Activated naive CD8-positive, alpha-beta T cell treated with anti-CD3 and anti-CD28 coated beads, Interleukin-2, amount 50 U/mL, for 24 hours (primary cell): ENCODE data around the gene PTGIS.
"Not testable (repeated sequence)": the region's sequence is repeated elsewhere in the genome, so short reads cannot be mapped to it uniquely, and the experiment has no call there.

Experiments used
- ATAC-seq: fragments of 150-1000 bp; cut with Tn5 transposase; one replicate; pipeline ENCODE4 v1.10.0; 2021
- DNase-seq: peaks from one replicate; pipeline ENCODE4 v3.0.0; 2021
- H3K27ac Mint-ChIP-seq: one replicate; pipeline ENCODE4 v1.8.0; 2021; ENCODE audit warnings: mild to moderate bottlenecking, mixed read lengths
- H3K27me3 Mint-ChIP-seq: one replicate; pipeline ENCODE4 v1.8.0; 2021; ENCODE audit warnings: mixed read lengths
- H3K36me3 Mint-ChIP-seq: one replicate; pipeline ENCODE4 v1.8.0; 2021; ENCODE audit warnings: low read depth, mixed read lengths
- H3K4me1 Mint-ChIP-seq: one replicate; pipeline ENCODE4 v1.8.0; 2021; ENCODE audit warnings: mixed read lengths
- H3K4me3 Mint-ChIP-seq: one replicate; pipeline ENCODE4 v1.8.0; 2021; ENCODE audit warnings: mild to moderate bottlenecking, moderate library complexity, mixed read lengths
- H3K9me3 Mint-ChIP-seq: one replicate; pipeline ENCODE4 v1.8.0; 2021; ENCODE audit warnings: mixed read lengths

Gene PTGIS

DNA sequence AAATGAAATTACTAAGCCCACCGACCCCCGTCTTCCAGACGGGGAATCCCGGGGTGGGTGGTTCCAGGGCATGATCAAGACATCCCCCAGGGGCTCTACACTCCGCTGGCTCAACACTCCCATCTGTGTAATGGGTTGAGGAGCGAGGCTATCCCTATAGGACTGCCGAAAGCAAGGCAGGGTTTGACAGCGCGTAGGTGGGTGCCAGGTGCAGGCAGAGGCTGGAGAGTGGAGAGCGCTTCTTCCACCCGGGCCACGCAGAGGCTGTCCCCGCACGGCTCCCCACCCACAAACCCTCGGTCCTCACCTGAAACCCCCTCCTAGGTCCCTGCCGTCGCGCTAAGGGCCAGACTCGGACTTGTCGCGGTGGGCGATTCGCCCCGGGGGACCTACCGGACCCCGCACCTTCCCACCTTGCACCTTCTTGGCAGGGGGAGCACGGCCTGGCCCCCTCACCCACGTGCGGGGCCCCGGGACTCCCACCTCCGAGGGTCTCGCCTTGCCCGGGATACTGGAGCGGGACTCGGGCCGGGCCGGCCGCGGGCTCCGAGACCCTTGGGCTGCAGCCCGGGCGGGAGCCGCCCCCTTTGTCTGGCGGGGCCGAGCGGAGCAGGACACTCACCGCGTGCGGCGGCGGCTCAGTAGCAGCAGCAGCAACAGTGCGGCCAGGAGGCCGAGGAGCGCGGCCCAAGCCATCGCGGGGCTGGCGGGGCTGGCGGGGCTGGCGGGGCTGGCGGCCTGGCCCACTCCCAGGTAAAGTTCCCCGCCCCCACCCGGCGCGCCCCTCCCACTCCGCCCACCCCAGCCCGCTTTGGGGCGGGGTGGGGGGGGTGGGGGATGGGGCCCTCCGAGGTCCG, at the start of gene PTGIS:
Gene PTGIS, minus strand, starts transcription at position 717 of the 857 bp plus-strand sequence. Its CDS starts 21 bp downstream, at position 696.
- peaks cover 66% of the 10 kb centered on the region for H3K27me3 Mint-ChIP-seq
- H3K27ac Mint-ChIP-seq: no peak within 1 kb of the TSS
- DNase-seq: no peak
- H3K4me1 Mint-ChIP-seq: peaks cover 10% of the 10 kb centered on the region
- no peaks in the 10 kb centered on the region for H3K9me3 Mint-ChIP-seq
- ATAC-seq: peak; percentile 52
- peak within 1 kb of the TSS; percentile 48 for H3K4me3 Mint-ChIP-seq
- no peaks in the 10 kb centered on the region for H3K36me3 Mint-ChIP-seq

DNA sequence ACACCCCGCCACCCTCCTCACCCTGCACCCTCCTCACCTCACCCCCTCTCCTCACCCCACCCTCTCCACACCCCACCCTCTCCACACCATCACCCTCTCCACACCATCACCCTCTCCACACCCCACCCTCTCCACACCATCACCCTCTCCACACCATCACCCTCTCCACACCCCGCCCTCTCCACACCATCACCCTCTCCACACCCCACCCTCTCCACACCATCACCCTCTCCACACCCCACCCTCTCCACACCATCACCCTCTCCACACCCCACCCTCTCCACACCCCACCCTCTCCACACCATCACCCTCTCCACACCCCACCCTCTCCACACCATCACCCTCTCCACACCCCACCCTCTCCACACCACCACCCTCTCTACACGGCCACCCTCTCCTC, 49.5 kb upstream of the PTGIS start:
- not testable (repeated sequence) for H3K9me3 Mint-ChIP-seq, H3K4me3 Mint-ChIP-seq, H3K27me3 Mint-ChIP-seq, H3K36me3 Mint-ChIP-seq, H3K4me1 Mint-ChIP-seq, ATAC-seq, DNase-seq, H3K27ac Mint-ChIP-seq

DNA sequence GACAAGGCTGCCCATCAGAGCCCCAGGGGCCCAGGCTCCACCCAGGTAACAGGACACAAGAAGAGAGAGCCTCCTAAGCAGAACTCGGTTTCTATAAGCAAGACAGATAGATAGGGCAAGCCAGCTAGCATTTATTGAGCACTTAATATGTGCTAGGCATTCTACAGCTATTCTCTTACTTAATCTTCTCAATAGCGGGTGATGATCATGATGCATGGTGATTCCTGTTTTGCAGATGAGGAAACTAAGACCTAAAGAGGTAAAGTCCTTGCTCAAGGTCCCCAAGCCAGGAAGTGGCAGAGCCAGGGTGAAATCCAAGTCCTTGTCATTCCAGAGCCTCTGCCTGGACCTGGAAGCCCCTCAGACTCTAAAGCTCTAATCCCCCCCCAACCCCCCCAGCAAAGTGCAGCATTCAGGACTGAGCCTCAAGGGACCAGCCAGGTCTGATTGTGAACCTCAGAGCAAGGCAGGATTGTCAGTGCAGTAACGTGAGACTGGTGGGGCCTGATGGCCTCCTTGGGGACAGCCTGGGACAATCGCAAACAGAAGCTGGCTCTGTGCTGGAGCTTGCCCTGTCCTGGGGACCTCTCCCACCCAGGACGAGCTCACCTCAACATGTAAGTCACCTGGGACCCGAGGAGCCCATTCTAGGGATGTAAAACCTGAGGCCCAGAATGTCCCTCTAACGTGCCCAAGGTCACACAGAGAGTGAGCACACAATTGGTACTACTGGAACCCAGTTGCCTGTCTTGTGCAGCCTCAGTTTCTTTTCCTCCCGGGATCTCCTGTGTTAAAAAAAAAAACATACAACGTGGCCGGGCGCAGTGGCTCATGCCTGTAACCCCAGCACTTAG, 48.4 kb upstream of the PTGIS start:
- H3K36me3 Mint-ChIP-seq: no peaks in the 10 kb centered on the region
- H3K9me3 Mint-ChIP-seq: peaks cover under 1% of the 10 kb centered on the region
- no peak overlapping the region for H3K27ac Mint-ChIP-seq
- no peak overlapping the region for H3K4me3 Mint-ChIP-seq
- no peak for ATAC-seq
- no peak for DNase-seq
- peaks cover 4% of the 10 kb centered on the region for H3K4me1 Mint-ChIP-seq
- peaks cover 2% of the 10 kb centered on the region for H3K27me3 Mint-ChIP-seq

DNA sequence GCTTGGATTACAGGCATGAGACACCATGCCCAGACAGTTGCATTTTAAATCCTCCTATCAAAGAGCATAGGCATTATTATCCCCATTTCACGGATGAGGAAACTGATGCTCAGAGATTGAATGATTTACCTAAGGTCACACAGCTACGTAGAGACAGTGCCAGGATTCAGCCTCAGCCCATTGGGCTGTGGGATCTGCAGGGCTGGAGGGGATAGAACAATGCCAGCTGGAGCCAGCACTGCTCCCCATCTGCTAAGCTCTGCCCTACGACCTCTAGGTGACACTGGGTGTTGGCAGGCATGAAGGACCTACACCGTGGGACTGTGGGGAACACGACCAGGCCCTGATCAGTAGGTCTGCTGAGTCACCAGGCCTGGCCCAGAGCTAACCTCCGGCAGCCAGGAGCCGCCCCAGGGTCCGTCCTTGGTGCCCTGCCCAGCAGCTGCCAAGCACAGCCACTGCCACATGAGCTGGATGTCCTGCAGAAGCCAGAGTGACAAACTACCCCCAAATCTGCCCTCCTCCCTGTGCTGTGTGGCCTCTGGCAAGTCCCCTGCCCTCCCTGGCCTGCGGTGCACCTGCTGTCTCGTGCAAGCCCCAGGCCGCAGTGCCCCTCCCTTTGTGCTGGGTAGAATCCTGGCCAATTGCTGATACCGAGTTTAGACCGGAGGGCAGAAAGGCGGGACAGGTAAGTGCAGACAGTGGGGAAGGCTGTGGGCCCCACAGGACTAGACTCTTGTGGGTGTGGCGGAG, 47.6 kb upstream of the PTGIS start:
- Mint-ChIP-seq H3K27me3 (no peaks in the 10 kb centered on the region), H3K4me1 (peaks cover 7% of the 10 kb centered on the region), H3K9me3 (no peaks in the 10 kb centered on the region), H3K4me3 (no peak overlapping the region), H3K27ac (no peak overlapping the region), H3K36me3 (no peaks in the 10 kb centered on the region)
- ATAC-seq (no peak), DNase-seq (no peak)

DNA sequence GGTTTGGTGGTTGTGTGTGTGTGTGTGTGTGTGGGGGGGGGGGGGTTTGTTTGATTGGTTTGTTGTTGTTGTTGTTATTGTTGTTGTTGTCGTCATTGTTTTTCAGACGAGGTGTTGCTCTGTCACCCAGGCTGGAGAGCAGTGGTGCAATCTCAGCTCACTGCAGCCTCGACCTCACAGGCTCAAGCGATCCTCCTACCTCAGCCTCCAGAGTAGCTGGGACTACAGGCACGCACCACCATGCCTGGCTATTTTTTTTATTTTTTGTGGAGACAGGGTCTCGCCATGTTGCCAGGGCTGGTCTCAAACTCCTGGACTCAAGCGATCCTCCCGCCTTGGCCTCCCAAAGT, 47.1 kb upstream of the PTGIS start:
- not testable (repeated sequence) for H3K27me3 Mint-ChIP-seq, DNase-seq, H3K27ac Mint-ChIP-seq, ATAC-seq, H3K36me3 Mint-ChIP-seq, H3K4me3 Mint-ChIP-seq, H3K9me3 Mint-ChIP-seq, H3K4me1 Mint-ChIP-seq

DNA sequence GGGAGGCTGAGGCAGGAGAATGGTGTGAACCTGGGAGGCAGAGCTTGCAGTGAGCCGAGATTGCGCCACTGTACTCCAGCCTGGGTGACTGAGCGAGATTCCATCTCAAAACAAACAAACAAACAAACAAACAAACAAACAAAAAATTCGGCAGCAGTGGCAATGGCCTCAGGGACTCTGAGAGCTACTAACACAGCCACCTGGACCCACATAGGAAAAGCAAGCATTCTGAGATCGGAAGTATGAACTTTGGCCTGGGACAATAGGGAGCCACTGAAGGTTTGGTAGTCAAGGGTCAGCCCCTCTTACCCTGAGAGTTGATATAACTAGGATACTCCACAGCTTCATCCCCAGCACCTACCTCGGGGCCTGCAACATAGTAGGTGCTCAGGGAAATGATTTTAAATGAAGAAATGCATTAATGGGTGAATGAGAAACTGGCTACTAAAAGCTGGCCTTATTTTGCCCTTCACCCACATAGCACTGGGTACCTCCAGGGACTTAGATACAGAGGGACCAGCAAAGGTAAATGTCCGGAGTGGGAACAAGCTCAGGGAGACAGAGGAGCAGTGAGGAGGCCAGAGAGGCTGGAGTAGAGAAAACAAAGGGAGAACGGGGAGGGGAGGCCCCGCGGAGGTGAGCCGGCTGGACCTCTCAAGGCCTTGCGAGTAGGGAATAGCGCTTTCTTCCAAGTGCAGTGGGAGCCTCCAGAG, 46.6 kb upstream of the PTGIS start:
- Mint-ChIP-seq H3K27ac (no peak overlapping the region), H3K4me3 (no peak overlapping the region), H3K27me3 (peaks cover 6% of the 10 kb centered on the region), H3K4me1 (peaks cover 8% of the 10 kb centered on the region), H3K9me3 (no peaks in the 10 kb centered on the region), H3K36me3 (no peaks in the 10 kb centered on the region)
- no peak for ATAC-seq
- DNase-seq: no peak

DNA sequence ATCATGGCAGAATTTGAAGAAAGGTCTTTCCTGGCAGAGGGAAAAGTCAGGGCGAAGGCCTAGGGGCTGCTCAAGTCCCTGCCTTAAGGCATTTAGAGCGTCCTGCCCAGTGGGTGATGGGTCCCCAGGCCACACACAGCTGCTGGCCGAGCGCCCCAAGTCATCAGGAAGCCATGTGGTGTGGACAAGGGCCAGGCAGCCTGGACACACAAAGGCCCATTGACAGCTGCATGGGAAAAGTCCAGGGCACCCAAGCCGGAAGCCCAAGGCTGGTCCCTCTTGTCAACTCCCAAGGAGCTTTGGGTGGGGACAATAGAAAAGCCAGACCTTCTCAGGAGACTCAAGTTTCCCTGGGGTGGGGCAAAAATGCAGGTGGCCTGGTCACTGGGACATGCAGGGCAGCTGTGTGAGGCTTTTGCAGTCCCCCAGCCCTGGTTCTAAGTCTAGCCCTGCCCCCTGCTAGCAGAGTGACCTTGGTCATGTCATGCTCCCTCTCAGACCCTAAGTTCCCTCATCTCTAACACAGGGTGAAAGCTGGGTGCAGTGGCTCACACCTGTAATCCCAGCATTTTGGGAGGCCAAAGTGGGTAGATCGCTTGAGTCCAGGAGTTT, 44.3 kb upstream of the PTGIS start:
- Mint-ChIP-seq H3K9me3 (no peaks in the 10 kb centered on the region), H3K36me3 (peaks cover 5% of the 10 kb centered on the region), H3K4me1 (peaks cover 24% of the 10 kb centered on the region), H3K27me3 (peaks cover 15% of the 10 kb centered on the region), H3K27ac (no peak overlapping the region), H3K4me3 (no peak overlapping the region)
- no peak for DNase-seq
- ATAC-seq: no peak

DNA sequence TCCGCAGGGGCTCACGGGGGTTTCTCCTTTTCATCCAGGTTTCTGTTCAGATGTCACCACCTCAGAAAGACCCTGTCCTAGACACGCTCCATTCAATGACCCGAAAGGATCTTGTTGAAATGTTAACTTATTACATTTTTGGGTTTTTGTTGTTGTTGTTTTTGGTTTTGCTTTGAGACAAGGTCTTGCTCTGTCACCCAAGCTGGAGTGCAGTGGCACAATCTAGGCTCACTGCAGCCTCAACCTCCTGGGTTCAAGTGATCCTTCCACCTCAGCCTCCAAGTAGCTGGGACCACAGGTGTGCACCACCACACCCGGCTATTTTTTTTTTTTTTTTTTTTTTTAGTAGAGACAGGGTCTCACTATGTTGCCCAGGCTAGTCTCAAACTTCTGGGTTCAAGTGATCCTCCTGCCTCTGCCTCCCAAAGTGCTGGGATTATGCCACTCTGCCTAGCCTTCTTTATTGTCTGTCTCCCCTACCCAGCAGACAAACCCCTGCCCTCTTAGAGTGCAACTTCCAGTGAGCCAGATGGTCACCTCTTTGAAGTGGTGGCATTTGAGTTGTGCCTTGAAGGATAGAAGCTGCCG, 43.7 kb upstream of the PTGIS start:
- DNase-seq, ATAC-seq, H3K4me3 Mint-ChIP-seq, H3K36me3 Mint-ChIP-seq, H3K27ac Mint-ChIP-seq, H3K9me3 Mint-ChIP-seq: not testable (repeated sequence)
- peaks cover 15% of the 10 kb centered on the region for H3K27me3 Mint-ChIP-seq
- H3K4me1 Mint-ChIP-seq: peaks cover 24% of the 10 kb centered on the region

DNA sequence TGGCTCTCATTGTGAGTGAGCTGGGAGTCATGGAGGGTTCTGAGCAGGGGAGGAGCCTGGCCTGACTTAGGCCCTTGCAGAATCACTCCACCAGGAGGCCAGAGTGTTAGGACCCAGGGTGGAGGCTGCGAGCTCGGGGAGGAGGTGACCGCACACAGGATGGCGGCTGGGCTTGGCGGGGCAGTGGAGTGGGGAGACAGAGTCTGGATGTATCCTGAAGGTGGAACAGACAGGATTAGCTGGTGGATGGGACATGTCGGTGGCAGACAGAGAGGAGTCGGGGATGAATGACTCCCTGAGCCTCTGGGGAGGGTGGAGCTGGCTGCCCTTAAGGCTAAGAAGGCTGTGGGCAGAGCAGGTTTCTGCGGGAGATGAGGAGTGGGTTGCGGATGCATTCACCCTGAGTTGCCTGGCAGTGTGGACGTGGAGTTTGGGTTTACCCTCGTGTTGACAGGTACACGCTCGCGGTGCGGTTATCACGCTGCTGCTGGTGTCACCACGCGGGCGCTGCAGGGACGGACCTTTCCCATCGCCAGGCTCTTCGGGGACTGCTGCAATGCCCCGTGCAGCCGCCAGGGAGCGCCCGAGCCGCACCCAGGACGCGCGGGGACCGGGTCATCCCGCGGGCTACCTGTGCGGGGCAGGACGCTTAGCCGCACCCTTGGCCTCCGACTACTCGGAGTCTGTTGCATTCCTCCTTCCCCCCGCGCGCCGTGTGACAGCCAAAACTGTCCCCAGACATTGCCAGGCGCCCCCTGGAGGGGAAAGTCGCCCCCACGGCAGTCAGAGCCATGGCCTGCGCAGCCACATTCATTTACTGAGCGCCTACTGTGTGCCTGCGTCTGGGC, 43.0 kb upstream of the PTGIS start:
- DNase-seq: peak; percentile 85
- H3K27ac Mint-ChIP-seq: peak overlapping the region; percentile 46
- H3K36me3 Mint-ChIP-seq: peaks cover 5% of the 10 kb centered on the region
- peaks cover 15% of the 10 kb centered on the region for H3K27me3 Mint-ChIP-seq
- peak; percentile 72 for ATAC-seq
- H3K4me3 Mint-ChIP-seq: no peak overlapping the region
- peaks cover 27% of the 10 kb centered on the region for H3K4me1 Mint-ChIP-seq
- no peaks in the 10 kb centered on the region for H3K9me3 Mint-ChIP-seq

DNA sequence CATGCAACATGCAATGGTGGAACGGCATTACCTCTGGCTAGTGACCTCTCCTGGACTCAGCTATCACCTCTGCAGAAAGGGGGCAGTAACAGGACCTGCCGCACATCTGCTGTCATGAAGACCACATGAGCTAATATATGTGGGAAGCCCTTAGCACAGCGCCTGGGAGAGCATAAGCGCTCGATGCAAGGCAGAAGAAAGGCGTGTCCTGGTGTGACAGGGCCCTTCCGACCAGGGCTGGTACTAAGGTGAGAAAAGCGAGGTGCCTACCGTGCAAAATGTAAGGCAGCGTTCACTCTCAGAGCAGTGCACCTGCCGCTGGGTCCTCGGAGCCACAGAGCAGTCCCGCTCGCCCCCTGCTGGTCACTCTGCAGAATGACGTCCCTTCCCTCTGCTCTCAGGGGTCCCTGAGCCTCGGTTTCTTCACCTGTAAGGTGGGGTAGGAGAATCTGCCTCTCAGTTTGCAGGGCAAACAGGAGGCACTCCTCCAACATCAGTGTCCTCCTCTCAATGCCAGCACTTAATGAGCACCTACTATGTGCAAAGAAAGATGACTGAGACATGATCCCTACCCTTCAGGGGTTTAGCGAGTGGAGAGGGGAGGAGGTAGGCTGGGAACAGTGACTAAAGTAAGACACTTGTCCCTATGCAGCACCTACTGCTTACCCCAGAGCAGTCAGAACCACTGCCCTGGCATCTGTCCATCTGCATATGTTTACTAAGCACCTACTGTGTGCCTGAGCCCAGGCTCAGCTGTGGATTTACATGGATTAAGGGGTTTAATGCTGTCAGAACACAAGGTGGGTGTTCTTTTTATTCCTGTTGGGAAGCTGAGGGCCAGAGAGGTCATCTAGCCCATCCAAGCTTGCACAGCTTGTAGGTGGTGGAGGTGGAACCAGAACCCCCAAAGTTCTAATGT, 41.1 kb upstream of the PTGIS start:
- Mint-ChIP-seq H3K27me3 (peaks cover 15% of the 10 kb centered on the region), H3K4me3 (peak overlapping the region; percentile 48), H3K36me3 (peaks cover 8% of the 10 kb centered on the region), H3K27ac (peak overlapping the region; percentile 30), H3K4me1 (peaks cover 33% of the 10 kb centered on the region), H3K9me3 (no peaks in the 10 kb centered on the region)
- DNase-seq (peak; percentile 80), ATAC-seq (peak; percentile 71)

DNA sequence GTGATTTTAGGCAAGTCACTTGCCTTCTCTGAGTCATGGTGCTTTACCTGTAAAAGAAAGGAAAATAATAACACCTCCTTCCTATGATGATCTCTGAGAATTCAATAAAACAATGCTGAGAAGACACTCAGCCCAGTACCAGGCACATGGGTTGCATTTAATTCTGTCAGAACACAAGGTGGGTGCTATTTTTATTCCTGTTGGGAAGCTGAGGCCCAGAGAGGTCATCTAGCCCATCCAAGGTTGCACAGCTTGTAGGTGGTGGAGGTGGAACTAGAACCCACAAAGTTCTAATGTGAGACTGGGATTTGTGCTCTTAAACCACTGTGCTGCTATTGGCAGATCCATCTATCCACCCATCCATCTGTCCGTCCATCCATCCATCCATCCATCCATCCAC, 39.6 kb upstream of the PTGIS start:
- no peak for ATAC-seq
- Mint-ChIP-seq H3K4me3 (no peak overlapping the region), H3K36me3 (peaks cover 8% of the 10 kb centered on the region), H3K4me1 (peaks cover 40% of the 10 kb centered on the region), H3K9me3 (no peaks in the 10 kb centered on the region), H3K27ac (no peak overlapping the region), H3K27me3 (peaks cover 15% of the 10 kb centered on the region)
- no peak for DNase-seq

DNA sequence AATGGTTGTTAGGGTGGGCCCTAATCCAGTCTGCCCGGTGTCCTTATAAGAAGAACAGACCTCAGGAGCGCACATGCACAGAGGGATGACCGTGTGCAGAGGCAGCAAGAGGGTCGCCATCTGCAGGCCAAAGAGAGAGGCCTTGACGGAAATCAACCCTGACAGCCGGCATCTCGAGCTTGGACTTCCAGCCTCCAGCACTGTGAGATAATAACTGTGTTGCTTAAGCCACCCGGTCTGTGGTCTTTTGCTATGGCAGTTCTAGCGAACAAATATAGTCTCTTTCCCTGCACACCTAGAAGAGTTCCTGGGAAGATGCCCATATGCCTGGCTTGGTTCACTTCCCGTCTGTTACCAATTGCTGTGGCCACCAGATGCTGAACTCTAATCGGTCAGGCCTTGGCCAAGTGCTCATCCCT, 35.3 kb upstream of the PTGIS start:
- DNase-seq: peak; percentile 20

More for the DNA sequence above, 35.3 kb upstream of the PTGIS start:
- Mint-ChIP-seq H3K36me3 (peaks cover 10% of the 10 kb centered on the region), H3K27ac (no peak overlapping the region), H3K4me1 (peaks cover 37% of the 10 kb centered on the region), H3K27me3 (peaks cover 1% of the 10 kb centered on the region), H3K4me3 (no peak overlapping the region), H3K9me3 (no peaks in the 10 kb centered on the region)
- no peak for ATAC-seq
